Left ventricle myocardium superior (tissue), 1 donor: ENCODE data around the gene VAMP5. TPM values are rescaled to one million over a fixed set of nuclear protein-coding genes. Genes with fewer than 3 reads are reported as not detected.
"Not testable (repeated sequence)": the region's sequence is repeated elsewhere in the genome, so short reads cannot be mapped to it uniquely, and the experiment has no call there.

Experiments
- ATAC-seq: fragments of 200-7000 bp; cut with Tn5 transposase; one replicate; pipeline ENCODE4 v1.9.1; 2020; ENCODE audit warnings: mild to moderate bottlenecking, moderate library complexity
- DNase-seq: peaks from one replicate; pipeline ENCODE4 v3.0.0-alpha.2; 2020
- intact Hi-C: fragments of 100-400 bp; cut with micrococcal nuclease; formaldehyde crosslinking; loops from one replicate; pipeline ENCODE4 v1.11.0; 2022
- long read RNA-seq: library from polyadenylated mRNA; unstranded; transcript quantifications from one replicate; pipeline ENCODE4 v2.0.0, GENCODE V29; 2021
- total RNA-seq: library from RNA; stranded (reverse); fragmentation: NEBNext Ultra II Directional; extraction: Animal tissue kit (Norgen Biotek cat#: 25700); gene quantifications from one replicate; pipeline ENCODE4 v1.2.1, GENCODE V29; 2021
- donor health status: DM: no; HTN: yes; CAD: no; lungs with severe emphysema.

The VAMP5 gene
- 54.8 TPM for total RNA-seq
- long read RNA-seq, transcript VAMP5-201 (3 exons, 689 nt): major isoform, 51 of 56 reads
- long read RNA-seq, partial matches to known transcripts: 1 of 56 reads
- long read RNA-seq, other reads (novel, unspliced or antisense): 3 of 56 reads

GRCh38 chr2:85584354-85584856, at the start of gene VAMP5:
TSS of gene VAMP5 (plus strand) at chr2:85584431. CDS start at chr2:85584491, 60 bp downstream.
- intact Hi-C loops: no loop called here
- ATAC-seq (peak; percentile 70), DNase-seq (peak; percentile 72)

GRCh38 chr2:85534881-85535280, 49.4 kb upstream of the VAMP5 start:
- no peak for ATAC-seq
- no peak for DNase-seq
- intact Hi-C loops: no loop called here

- ATAC-seq: no peak
- intact Hi-C loops: no loop called here
- DNase-seq: no peak
These were observed 47.8 kb upstream of the VAMP5 start for GRCh38 chr2:85536479-85536878.

- intact Hi-C loops: no loop called here
- ATAC-seq (peak; percentile 30), DNase-seq (peak; percentile 74)
These were observed 46.4 kb upstream of the VAMP5 start for GRCh38 chr2:85537600-85538506.

- intact Hi-C loops: no loop called here
- ATAC-seq (peak; percentile 92), DNase-seq (peak; percentile 96)
These were observed 45.5 kb upstream of the VAMP5 start, which contains the start of gene MAT2A for GRCh38 chr2:85538507-85539360. TSS of gene MAT2A (plus strand) at chr2:85539168. CDS start at chr2:85539288, 120 bp downstream.

GRCh38 chr2:85539361-85540132, 44.7 kb upstream of the VAMP5 start:
- intact Hi-C loops: no loop called here
- DNase-seq: peak; percentile 82

GRCh38 chr2:85540133-85540648, 44.0 kb upstream of the VAMP5 start:
- ATAC-seq (no peak), DNase-seq (no peak)
- intact Hi-C loops: no loop called here

More at GRCh38 chr2:85539361-85540132, 44.7 kb upstream of the VAMP5 start:
- ATAC-seq: peak; percentile 62

GRCh38 chr2:85541262-85541661, 43.0 kb upstream of the VAMP5 start:
- intact Hi-C loops: no loop called here
- ATAC-seq (no peak), DNase-seq (no peak)

GRCh38 chr2:85541753-85542457, 42.3 kb upstream of the VAMP5 start:
- ATAC-seq: no peak
- intact Hi-C loops: no loop called here
- DNase-seq: no peak

GRCh38 chr2:85542777-85543176, 41.5 kb upstream of the VAMP5 start:
- no peak for ATAC-seq
- intact Hi-C loops: no loop called here
- no peak for DNase-seq

- ATAC-seq, DNase-seq, intact Hi-C loops: not testable (repeated sequence)
These were observed 40.0 kb upstream of the VAMP5 start for GRCh38 chr2:85544254-85544691.

GRCh38 chr2:85544915-85545779, 39.1 kb upstream of the VAMP5 start:
- intact Hi-C loops, DNase-seq: not testable (repeated sequence)
- ATAC-seq: peak; percentile 7

- peak; percentile 6 for ATAC-seq
- DNase-seq: no peak
- intact Hi-C loops: no loop called here
These were observed 38.4 kb upstream of the VAMP5 start for GRCh38 chr2:85545780-85546240.

GRCh38 chr2:85547089-85547858, 37.0 kb upstream of the VAMP5 start:
- DNase-seq (no peak), ATAC-seq (no peak)
- intact Hi-C loops: no loop called here

GRCh38 chr2:85547859-85548607, 36.2 kb upstream of the VAMP5 start:
- intact Hi-C loops: no loop called here
- no peak for DNase-seq
- no peak for ATAC-seq

GRCh38 chr2:85548608-85548900, 35.7 kb upstream of the VAMP5 start:
- DNase-seq (no peak), ATAC-seq (no peak)
- intact Hi-C loops: no loop called here
